ENCODE measurements around the gene ZNF766.
A peak's percentile ranks its signal among the peaks of the same experiment; 100 is the strongest.
"Not testable (repeated sequence)": the region's sequence is repeated elsewhere in the genome, so short reads cannot be mapped to it uniquely, and the experiment has no call there.

Gene ZNF766

GRCh38 chr19:52269338-52270261 is at the start of gene ZNF766:
Gene ZNF766, plus strand, starts transcription at chr19:52269587. Its CDS starts 27 bp downstream, at chr19:52269614.
- DNase-seq (ENCODE audit: low read depth in 2 of 2) = peak; percentile 91 to 96

- no peak for DNase-seq (ENCODE audit: low read depth in 2 of 2)
Measured at GRCh38 chr19:52219611-52220010, 49.8 kb upstream of the ZNF766 start.

- DNase-seq (ENCODE audit: low read depth in 2 of 2) = no peak
Measured at GRCh38 chr19:52221031-52221430, 48.4 kb upstream of the ZNF766 start.

GRCh38 chr19:52221831-52222375 is 47.5 kb upstream of the ZNF766 start:
- no peak for DNase-seq (ENCODE audit: low read depth in 2 of 2)

GRCh38 chr19:52224211-52224610 is 45.2 kb upstream of the ZNF766 start:
- DNase-seq (ENCODE audit: low read depth in 2 of 2) = no peak

- DNase-seq (ENCODE audit: low read depth in 2 of 2) = no peak
Measured at GRCh38 chr19:52226652-52227051, 42.7 kb upstream of the ZNF766 start.

- DNase-seq (ENCODE audit: low read depth in 2 of 2) = no peak
Measured at GRCh38 chr19:52227196-52227940, 42.0 kb upstream of the ZNF766 start.

- no peak for DNase-seq (ENCODE audit: low read depth in 2 of 2)
Measured at GRCh38 chr19:52227980-52228379, 41.4 kb upstream of the ZNF766 start.

- DNase-seq (ENCODE audit: low read depth in 2 of 2) = no peak
Measured at GRCh38 chr19:52229524-52229923, 39.9 kb upstream of the ZNF766 start.

- DNase-seq (ENCODE audit: low read depth in 2 of 2) = no peak
Measured at GRCh38 chr19:52230685-52231084, 38.7 kb upstream of the ZNF766 start.

GRCh38 chr19:52231154-52231910 is 38.1 kb upstream of the ZNF766 start:
- DNase-seq (ENCODE audit: low read depth in 2 of 2) = no peak

GRCh38 chr19:52234406-52234805 is 35.0 kb upstream of the ZNF766 start:
- DNase-seq (ENCODE audit: low read depth in 2 of 2) = no peak

- DNase-seq (ENCODE audit: low read depth in 2 of 2) = no peak
Measured at GRCh38 chr19:52237197-52237596, 32.2 kb upstream of the ZNF766 start.

- peak; percentile 38 for DNase-seq (ENCODE audit: low read depth in 2 of 2)
Measured at GRCh38 chr19:52237771-52238400, 31.5 kb upstream of the ZNF766 start.

- no peak for DNase-seq (ENCODE audit: low read depth in 2 of 2)
Measured at GRCh38 chr19:52244021-52244420, 25.4 kb upstream of the ZNF766 start.

- DNase-seq (ENCODE audit: low read depth in 2 of 2) = peak; percentile 38 to 56
Measured at GRCh38 chr19:52248241-52248640, 21.1 kb upstream of the ZNF766 start.

- no peak for DNase-seq (ENCODE audit: low read depth in 2 of 2)
Measured at GRCh38 chr19:52258426-52258825, 11.0 kb upstream of the ZNF766 start.

GRCh38 chr19:52265556-52265955 is 3.8 kb upstream of the ZNF766 start:
- DNase-seq (ENCODE audit: low read depth in 2 of 2) = not testable (repeated sequence)

GRCh38 chr19:52270266-52270885 is 989 bp downstream of the ZNF766 start:
- no peak for DNase-seq (ENCODE audit: low read depth in 2 of 2)

- no peak for DNase-seq (ENCODE audit: low read depth in 2 of 2)
Measured at GRCh38 chr19:52273301-52273700, 3.9 kb downstream of the ZNF766 start.

GRCh38 chr19:52274191-52274590 is 4.8 kb downstream of the ZNF766 start:
- DNase-seq (ENCODE audit: low read depth in 2 of 2) = no peak
